Adrenal gland (tissue), 5 donors: ENCODE data around the gene TSPAN7.

Source experiments
- CTCF ChIP-seq, 6 experiments: fragments of 450-650 bp in 4 of 6; fragments of 200-600 bp in 2 of 6; sonication (generic) in 1 of 6; IDR thresholded peaks; 1 replicate in 5 of 6; 2 replicates in 1 of 6; pipeline versions ENCODE4 v1.5.1 to v1.8.0; 2016 to 2021; ENCODE audit warnings: antibody characterized with exemption in 6 of 6, mild to moderate bottlenecking in 2 of 6, moderate library complexity in 1 of 6
- POLR2A ChIP-seq, 2 donors: fragments of 450-650 bp; IDR thresholded peaks; one replicate each; pipeline ENCODE4 v1.6.1; 2017; ENCODE audit warnings: antibody characterized with exemption in 2 of 2, mild to moderate bottlenecking in 2 of 2, moderate library complexity in 1 of 2
- donor health status: DM: no; HTN: no; CAD: no.

- no peak for TF ChIP-seq POLR2A (IDR thresholded peaks at IDR 0.05)
- no peak for TF ChIP-seq CTCF (IDR thresholded peaks at IDR 0.05)
Measured at GRCh38 chrX:38516196-38516774, 45.1 kb upstream of the TSPAN7 start.
